ENCODE measurements around the gene P2RX1. TPM values are rescaled to one million over a fixed set of nuclear protein-coding genes. Genes with fewer than 3 reads are reported as not detected.

The P2RX1 gene
- total and polyA plus RNA-seq, 2 of the 4 experiments (the other 2 are of a cell fraction): not detected

- TF ChIP-seq RFX5 (IDR thresholded peaks at IDR 0.05; ENCODE audit: low read depth, low read length) (no peak), POLR2A (IDR thresholded peaks at IDR 0.05; ENCODE audit: low read depth, low read length) (peak; percentile 64), RCOR1 (IDR thresholded peaks at IDR 0.05; ENCODE audit: insufficient replicate concordance, low read length) (peak; percentile 53), CEBPB (IDR thresholded peaks at IDR 0.05; ENCODE audit: low read depth, low read length) (no peak), MAFK (IDR thresholded peaks at IDR 0.05; ENCODE audit: low read depth, low read length) (peak; percentile 87), NFE2L2 (IDR thresholded peaks at IDR 0.05; ENCODE audit: low read depth, low read length) (peak; percentile 95), FOS (IDR thresholded peaks at IDR 0.05; ENCODE audit: low read depth, low read length) (peak; percentile 95), BHLHE40 (IDR thresholded peaks at IDR 0.05; ENCODE audit: low read depth, low read length) (peak; percentile 78), MAZ (IDR thresholded peaks at IDR 0.05; ENCODE audit: borderline replicate concordance, low read depth, low read length) (peak; percentile 98), MXI1 (IDR thresholded peaks at IDR 0.05; ENCODE audit: borderline replicate concordance, low read depth, low read length) (peak; percentile 33; the same call in 1 of the 2 replicates)
- H3K23ac ChIP-seq (ENCODE audit: low read depth, low read length): peak overlapping the region; percentile 39; the same call in 1 of the 2 replicates
- H3K9me1 ChIP-seq (ENCODE audit: insufficient read depth, low read length): peaks cover 28% of the 10 kb centered on the region
- H3K36me3 ChIP-seq (ENCODE audit: control insufficient read depth, insufficient read depth, low read length): no peaks in the 10 kb centered on the region
- H2BK5ac ChIP-seq (ENCODE audit: low read depth, low read length, poor library complexity, severe bottlenecking): peak overlapping the region; percentile 97
- H3K14ac ChIP-seq (replicated peaks; ENCODE audit: low read depth, low read length): peak overlapping the region; percentile 59; the same call in 1 of the 2 replicates
- ATAC-seq (ENCODE audit: low read depth) (peak; percentile 7), DNase-seq (peak; percentile 91)
- peak overlapping the region; percentile 99 for H2AK9ac ChIP-seq (replicated peaks; ENCODE audit: low read depth, low read length, poor library complexity)
- no TSS peak for BruUV-seq (replicated peaks)
- ChIA-PET CTCF (interaction anchor here (0.6 to 1.7 kb wide), 3 partner anchors 17 to 153 kb away, joined by 5 to 7 read pairs (median 5); partner anchors contain the start of gene NCBP3), POLR2A (ENCODE audit: unreplicated experiment) (no interaction called here)
- H4K91ac ChIP-seq (ENCODE audit: insufficient read depth, low read depth, low read length): peak overlapping the region; percentile 91
- in situ Hi-C loops (cut with MboI; ENCODE audit: low sequenced_read_pairs): no loop called here
- peak overlapping the region; percentile 65 for H4K5ac ChIP-seq (ENCODE audit: low read depth, low read length)
- H4K20me1 ChIP-seq (ENCODE audit: insufficient read depth, low read length): peaks cover 6% of the 10 kb centered on the region; the same call in 1 of the 2 replicates
- no peak overlapping the region for H3K4me3 ChIP-seq (ENCODE audit: insufficient read depth, low read depth, low read length)
- peak overlapping the region; percentile 40 for H3K27ac ChIP-seq (ENCODE audit: insufficient read depth, low read length)
- H3K4me1 ChIP-seq (ENCODE audit: control insufficient read depth, insufficient read depth, low read length): peaks cover 50% of the 10 kb centered on the region
- H3K4me2 ChIP-seq (ENCODE audit: low read depth, low read length): peak overlapping the region; percentile 36
- H3K79me1 ChIP-seq (ENCODE audit: low read depth in 1 of 2, low read length in 2 of 2): peaks cover 14 to 56% of the 10 kb centered on the region in 2 experiments; a peak in 3 of 4 replicates
- peak overlapping the region; percentile 8 for H2BK20ac ChIP-seq (ENCODE audit: low read depth, low read length)
- no peak overlapping the region for H3K56ac ChIP-seq (ENCODE audit: extremely low read depth, insufficient read depth, low read length)
- intact Hi-C loops (cut with micrococcal nuclease): no loop called here
- H2BK120ac ChIP-seq (ENCODE audit: low read depth, low read length): peak overlapping the region; percentile 85
- peak overlapping the region; percentile 100; the same call in 2 of the 3 replicates for H2BK15ac ChIP-seq (ENCODE audit: low read depth, low read length)
- H2AFZ ChIP-seq (replicated peaks; ENCODE audit: low read length, poor library complexity): peak overlapping the region; percentile 87
- H4K8ac ChIP-seq (ENCODE audit: low read depth in 2 of 2, low read length in 2 of 2): peak overlapping the region; percentile 73 to 100
- no peaks in the 10 kb centered on the region for H3K9me3 ChIP-seq (ENCODE audit: control insufficient read depth, insufficient read depth, low read length)
- H3K18ac ChIP-seq (ENCODE audit: low read depth, low read length): peak overlapping the region; percentile 59
- dilution Hi-C loops (cut with HindIII; ENCODE audit: low sequenced_read_pairs, unreplicated experiment): no loop called here
- H3K27me3 ChIP-seq (ENCODE audit: control insufficient read depth, insufficient read depth, low read length): no peaks in the 10 kb centered on the region
- H3K4ac ChIP-seq (ENCODE audit: low read depth, low read length): peak overlapping the region; percentile 87
- WGBS, 2 experiments (ENCODE audit: extremely low coverage in 2 of 2, insufficient read length in 1 of 2): 51% methylated on average over 12 of the region's 22 CpGs; no CpG with 5 or more reads in 1 of the 2 experiments
- peak overlapping the region; percentile 7; the same call in 1 of the 2 replicates for H3K9ac ChIP-seq (ENCODE audit: low read depth, low read length)
- H2AK5ac ChIP-seq (ENCODE audit: low read depth, low read length): peak overlapping the region; percentile 100
Observed at GRCh38 chr17:3890082-3890877, 26.0 kb downstream of the P2RX1 start.
